H1 (cell line): ENCODE results near the gene GIMD1. TPM values are rescaled to one million over a fixed set of nuclear protein-coding genes. Genes with fewer than 3 reads are reported as not detected.

Experiments used
- BCL11A ChIP-seq, 2 experiments: IDR thresholded peaks; one replicate each; pipeline ENCODE4 v1.6.1; 2011; ENCODE audit warnings: low read depth in 2 of 2, low read length in 2 of 2, mild to moderate bottlenecking in 2 of 2
- CHD2 ChIP-seq: IDR thresholded peaks from 2 replicates; pipeline ENCODE4 v1.6.1; 2012; ENCODE audit warnings: low read length, improper control_type of control experiment
- CHD7 ChIP-seq: fragments of 300-600 bp; sonication (generic); IDR thresholded peaks from 2 replicates; pipeline ENCODE4 v1.7.1; 2012; ENCODE audit warnings: low read length, moderate library complexity, mild to moderate bottlenecking, inconsistent platforms; ENCODE audit not compliant: insufficient replicate concordance
- CTCF ChIP-seq, 3 experiments: IDR thresholded peaks; 1 replicate in 2 of 3; 2 replicates in 1 of 3; pipeline versions ENCODE4 v1.5.1 to v1.6.1; 2011; ENCODE audit warnings: low read length in 3 of 3, mild to moderate bottlenecking in 3 of 3, inconsistent platforms in 2 of 3, low read depth in 1 of 3, moderate library complexity in 1 of 3; ENCODE audit not compliant: insufficient read depth in 1 of 3; ENCODE audit errors: control extremely low read depth in 1 of 3
- MAFK ChIP-seq: IDR thresholded peaks from 2 replicates; pipeline ENCODE4 v1.6.1; 2012; ENCODE audit warnings: low read depth, mild to moderate bottlenecking, improper control_type of control experiment, low read length
- SRF ChIP-seq: IDR thresholded peaks from 2 replicates; pipeline ENCODE4 v1.6.1; 2011; ENCODE audit warnings: mild to moderate bottlenecking, low read depth, low read length, moderate library complexity
- YY1 ChIP-seq: IDR thresholded peaks from 2 replicates; pipeline ENCODE4 v1.6.1; 2011; ENCODE audit warnings: low read depth, mild to moderate bottlenecking, low read length
- polyA plus RNA-seq, 7 experiments: library from polyadenylated mRNA; depleted of rRNA in 3 of 7; stranded (reverse) in 5 of 7; unstranded in 2 of 7; fragments of >200 nt in 5 of 7; fragments of 200-250 nt in 2 of 7; gene quantifications; 1 replicate in 5 of 7; 2 replicates in 1 of 7; 4 replicates in 1 of 7; pipeline versions ENCODE4 v1.2.1 to v1.2.3, GENCODE V29; 2011 to 2013; ENCODE audit warnings: missing spikeins in 2 of 7, mixed read lengths in 2 of 7
- total RNA-seq: library from RNA; stranded (reverse); fragmentation: NEBNext Ultra II Directional; extraction: Animal tissue kit (Norgen Biotek cat#: 25700); gene quantifications from 2 replicates; pipeline ENCODE4 v1.2.1, GENCODE V29; 2021

The GIMD1 gene
- total and polyA plus RNA-seq, 2 of the 8 experiments (the other 6 are each of a cell fraction or from before 2014, with no cell fraction given), result not detected

GRCh38 chr4:106315968-106316772 is 52.4 kb downstream of the GIMD1 start, which contains the start of the genes AIMP1 and TBCK (continued):
- TF ChIP-seq CHD7 (no peak), CHD2 (no peak), BCL11A (IDR thresholded peaks at IDR 0.05; ENCODE audit: low read depth in 2 of 2, low read length in 2 of 2) (no peak), YY1 (no peak), MAFK (no peak), CTCF (IDR thresholded peaks at IDR 0.05; ENCODE audit: control extremely low read depth in 1 of 3, insufficient read depth in 1 of 3, low read depth in 1 of 3, low read length in 3 of 3) (no peak), SRF (peak; percentile 73)
